ENCODE measurements around the gene CCDC200.

DNA sequence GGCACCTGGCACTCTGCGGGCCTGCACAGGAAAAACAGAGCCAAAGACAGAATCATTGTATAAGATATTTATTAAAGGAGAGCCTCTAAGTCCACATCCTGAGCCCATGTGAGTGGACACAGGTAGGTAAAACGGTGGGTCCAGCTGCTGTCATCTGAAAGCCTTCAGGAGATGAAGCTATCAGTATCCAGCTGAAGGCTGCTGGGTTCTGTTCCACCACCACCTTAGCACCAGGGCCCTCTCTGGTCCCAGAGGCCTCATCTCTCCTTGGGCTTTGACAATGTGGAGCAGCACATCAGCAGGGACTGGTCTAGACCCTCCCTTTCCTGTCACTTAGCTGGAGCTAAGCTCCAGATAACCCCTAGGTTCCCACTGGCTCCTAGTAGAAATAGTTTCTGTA lies 9.4 kb downstream of the CCDC200 start:
- TF ChIP-seq, protein P1, sequence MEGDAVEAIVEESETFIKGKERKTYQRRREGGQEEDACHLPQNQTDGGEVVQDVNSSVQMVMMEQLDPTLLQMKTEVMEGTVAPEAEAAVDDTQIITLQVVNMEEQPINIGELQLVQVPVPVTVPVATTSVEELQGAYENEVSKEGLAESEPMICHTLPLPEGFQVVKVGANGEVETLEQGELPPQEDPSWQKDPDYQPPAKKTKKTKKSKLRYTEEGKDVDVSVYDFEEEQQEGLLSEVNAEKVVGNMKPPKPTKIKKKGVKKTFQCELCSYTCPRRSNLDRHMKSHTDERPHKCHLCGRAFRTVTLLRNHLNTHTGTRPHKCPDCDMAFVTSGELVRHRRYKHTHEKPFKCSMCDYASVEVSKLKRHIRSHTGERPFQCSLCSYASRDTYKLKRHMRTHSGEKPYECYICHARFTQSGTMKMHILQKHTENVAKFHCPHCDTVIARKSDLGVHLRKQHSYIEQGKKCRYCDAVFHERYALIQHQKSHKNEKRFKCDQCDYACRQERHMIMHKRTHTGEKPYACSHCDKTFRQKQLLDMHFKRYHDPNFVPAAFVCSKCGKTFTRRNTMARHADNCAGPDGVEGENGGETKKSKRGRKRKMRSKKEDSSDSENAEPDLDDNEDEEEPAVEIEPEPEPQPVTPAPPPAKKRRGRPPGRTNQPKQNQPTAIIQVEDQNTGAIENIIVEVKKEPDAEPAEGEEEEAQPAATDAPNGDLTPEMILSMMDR (IDR thresholded peaks at IDR 0.05; ENCODE audit: poor library complexity) = no peak
- no peak for TF ChIP-seq EZH2 (IDR thresholded peaks at IDR 0.05; ENCODE audit: borderline replicate concordance)
- no peak for TF ChIP-seq EZH2phosphoT487 (IDR thresholded peaks at IDR 0.05; ENCODE audit: low read depth, severe bottlenecking, unreplicated experiment)

Data from hepatocyte (in vitro differentiated cells).